Fibroblast of pulmonary artery (primary cell): Measurements from ENCODE around the gene FAM217B.

Experiments
- DNase-seq: peaks from one replicate; pipeline ENCODE4 v3.0.0-alpha.2; 2010; ENCODE audit warnings: low read depth
- H3K4me3 ChIP-seq: replicated peaks from 2 replicates; pipeline ENCODE4 v1.5.1; 2011; ENCODE audit warnings: low read depth, mild to moderate bottlenecking, control low read depth, low read length, moderate library complexity
- TF ChIP-seq, protein P1 (sequence below): IDR thresholded peaks from 2 replicates; pipeline ENCODE4 v1.5.1; 2011; ENCODE audit warnings: mild to moderate bottlenecking, control low read depth, low read length, inconsistent platforms; ENCODE audit errors: missing control alignments

The FAM217B gene

DNA sequence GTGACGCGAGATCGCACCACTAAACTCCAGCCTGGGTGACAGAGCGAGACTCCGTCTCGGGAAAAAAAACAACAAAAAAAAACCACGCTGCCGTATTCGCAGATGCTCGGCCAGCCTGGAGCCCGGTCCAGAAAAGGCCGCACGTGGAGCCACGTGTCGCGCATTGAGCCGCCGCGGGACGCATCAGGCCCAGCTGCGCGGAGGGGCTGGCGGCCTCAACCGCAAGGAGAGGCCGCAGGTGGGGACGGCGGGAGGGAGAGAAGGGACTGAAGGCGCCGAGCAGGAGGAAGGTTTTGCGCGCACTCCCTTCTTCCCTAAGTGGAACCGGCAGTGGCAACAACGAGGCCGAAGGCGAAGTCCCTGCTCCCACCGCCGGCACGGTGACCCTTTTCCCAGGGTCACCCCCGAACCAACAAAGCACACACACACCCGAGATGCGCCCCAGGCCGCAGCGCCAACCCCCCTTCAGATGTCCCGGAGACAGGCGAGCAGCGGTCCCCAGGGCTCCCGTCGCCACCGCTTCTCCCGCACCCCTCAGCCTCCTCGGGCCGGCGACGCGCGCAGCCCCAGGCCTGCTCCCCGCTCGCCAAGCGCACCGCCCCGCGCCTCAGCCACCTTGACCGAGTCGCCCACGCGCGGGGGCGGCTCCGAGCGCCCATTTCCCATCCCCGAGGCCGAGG lies 7.4 kb upstream of the FAM217B start:
- TF ChIP-seq, protein P1, sequence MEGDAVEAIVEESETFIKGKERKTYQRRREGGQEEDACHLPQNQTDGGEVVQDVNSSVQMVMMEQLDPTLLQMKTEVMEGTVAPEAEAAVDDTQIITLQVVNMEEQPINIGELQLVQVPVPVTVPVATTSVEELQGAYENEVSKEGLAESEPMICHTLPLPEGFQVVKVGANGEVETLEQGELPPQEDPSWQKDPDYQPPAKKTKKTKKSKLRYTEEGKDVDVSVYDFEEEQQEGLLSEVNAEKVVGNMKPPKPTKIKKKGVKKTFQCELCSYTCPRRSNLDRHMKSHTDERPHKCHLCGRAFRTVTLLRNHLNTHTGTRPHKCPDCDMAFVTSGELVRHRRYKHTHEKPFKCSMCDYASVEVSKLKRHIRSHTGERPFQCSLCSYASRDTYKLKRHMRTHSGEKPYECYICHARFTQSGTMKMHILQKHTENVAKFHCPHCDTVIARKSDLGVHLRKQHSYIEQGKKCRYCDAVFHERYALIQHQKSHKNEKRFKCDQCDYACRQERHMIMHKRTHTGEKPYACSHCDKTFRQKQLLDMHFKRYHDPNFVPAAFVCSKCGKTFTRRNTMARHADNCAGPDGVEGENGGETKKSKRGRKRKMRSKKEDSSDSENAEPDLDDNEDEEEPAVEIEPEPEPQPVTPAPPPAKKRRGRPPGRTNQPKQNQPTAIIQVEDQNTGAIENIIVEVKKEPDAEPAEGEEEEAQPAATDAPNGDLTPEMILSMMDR: no peak
- no peak overlapping the region for H3K4me3 ChIP-seq
- no peak for DNase-seq

DNA sequence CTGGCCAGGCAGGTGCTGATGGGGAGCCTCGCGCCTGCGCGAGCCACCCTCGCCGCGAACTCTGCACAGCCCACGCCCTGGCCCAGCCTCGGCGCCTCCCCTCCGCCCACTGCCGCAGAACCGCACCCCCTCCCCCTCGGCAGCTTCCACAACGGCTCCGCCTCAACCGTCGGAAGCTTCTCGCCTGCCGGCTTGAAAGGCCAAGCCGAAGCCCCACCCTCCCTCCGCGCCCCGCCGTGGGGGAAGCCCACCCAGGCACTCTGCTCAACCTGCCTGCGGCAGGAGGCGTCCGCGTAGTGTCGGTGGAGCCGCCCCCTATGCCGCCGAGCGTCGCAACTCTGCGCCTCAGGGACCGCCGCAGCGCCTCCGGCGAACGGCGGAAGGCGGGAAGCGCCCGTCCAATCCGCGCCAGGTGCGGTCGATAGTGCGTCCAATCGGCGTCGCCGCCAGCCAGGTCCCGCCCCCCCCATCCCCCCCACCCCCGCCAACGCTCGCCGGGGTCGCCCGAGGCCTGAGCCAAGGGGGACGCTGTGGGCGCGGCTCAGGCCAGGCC lies 6.8 kb upstream of the FAM217B start, which contains the start of gene SYCP2:
Gene SYCP2, minus strand, starts transcription at position 342 of the 553 bp plus-strand sequence. CDS start 11,224 bp downstream, outside the sequence.
- TF ChIP-seq, protein P1: no peak
- H3K4me3 ChIP-seq: peak within 1 kb of the TSS; percentile 60
- DNase-seq: peak; percentile 35

DNA sequence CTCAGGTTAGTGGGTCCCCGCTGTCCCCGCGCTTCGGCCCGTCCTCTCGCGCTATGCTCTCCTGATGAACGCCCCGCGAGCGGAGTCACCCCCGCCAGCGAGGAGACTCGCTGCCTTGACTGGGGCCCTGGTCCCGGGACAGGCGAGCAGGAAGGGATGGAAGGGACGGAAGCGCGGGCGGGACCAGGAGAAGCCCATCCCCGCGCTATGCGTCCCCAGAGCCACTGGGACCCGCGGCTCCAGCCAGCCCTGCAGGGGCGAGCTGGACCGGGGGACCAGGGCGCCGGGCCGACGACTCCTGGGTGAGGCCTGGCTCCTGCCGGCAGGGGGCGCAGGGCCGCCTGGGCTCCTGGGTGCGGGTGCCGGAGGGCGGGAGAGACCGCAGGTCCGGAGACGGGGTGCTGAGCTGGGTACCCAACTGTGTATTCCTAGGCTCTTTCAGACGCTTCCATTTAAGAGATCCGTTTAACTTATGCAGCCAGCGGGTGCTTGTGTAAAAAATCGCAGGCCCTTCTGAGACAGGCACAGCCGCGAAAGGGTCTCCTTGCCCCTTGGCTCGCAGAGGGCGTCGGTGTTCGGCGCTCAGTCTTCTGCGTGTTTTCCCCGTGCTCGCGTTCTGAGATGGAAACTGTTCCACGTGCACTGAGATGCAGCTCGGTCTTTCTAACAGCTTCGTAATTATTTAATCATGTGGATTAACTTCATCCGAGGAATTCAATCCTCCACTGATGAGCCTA lies 6.2 kb upstream of the FAM217B start:
- peak; percentile 64 for DNase-seq
- TF ChIP-seq, protein P1: peak; percentile 59
- peak overlapping the region; percentile 60 for H3K4me3 ChIP-seq

- TF ChIP-seq, protein P1: no peak
- no peak overlapping the region for H3K4me3 ChIP-seq
- no peak for DNase-seq
Observed at GRCh38 chr20:59935457-59936185, 4.6 kb upstream of the FAM217B start.

DNA sequence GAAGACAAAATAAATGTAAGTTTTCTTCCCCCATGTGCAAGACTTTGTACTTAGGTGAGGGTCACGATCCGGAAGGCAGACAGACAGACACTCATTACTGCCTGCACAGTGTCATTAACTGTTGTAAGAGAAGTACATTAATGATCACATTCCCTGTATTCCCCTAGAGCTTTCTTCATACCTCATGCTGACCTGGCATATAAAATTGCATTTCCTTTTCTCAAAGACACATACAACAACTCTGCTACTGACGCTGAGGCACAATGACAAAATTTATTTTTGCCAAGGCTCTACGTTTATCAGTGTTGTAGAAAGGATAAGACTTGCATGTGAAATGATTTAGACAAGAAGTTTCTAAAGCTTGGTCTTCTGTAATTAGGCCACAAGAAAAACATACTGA lies 3.8 kb upstream of the FAM217B start:
- H3K4me3 ChIP-seq: no peak overlapping the region
- DNase-seq: no peak
- TF ChIP-seq, protein P1: no peak

GRCh38 chr20:59937150-59937549 lies 3.0 kb upstream of the FAM217B start:
- no peak overlapping the region for H3K4me3 ChIP-seq
- TF ChIP-seq, protein P1: no peak
- DNase-seq: no peak
